K562 (cell line): ENCODE data around the gene CCDC88C. TPM values are rescaled to one million over a fixed set of nuclear protein-coding genes. Genes with fewer than 3 reads are reported as not detected.

Experiments used
- ATAC-seq: fragments of 200-7000 bp; cut with Tn5 transposase; 3 replicates; pipeline ENCODE4 v1.9.1; 2020; ENCODE audit warnings: moderate library complexity
- BruUV-seq: library from RNA; stranded (reverse); fragments of 400-500 nt; replicated peaks from 2 replicates; lab custom pipeline; 2021; lab: Mats Ljungman, UMichigan
- CTCF ChIA-PET: fragments of 300-600 bp; formaldehyde crosslinking; extraction: SDS; loops from one replicate; lab custom pipeline; 2021; ENCODE audit warnings: low intra/inter-chr PET ratio; lab: Yijun Ruan, JAX
- POLR2A ChIA-PET: fragments of 300-600, 350-650 bp; sonication (Branson Sonifier 250); formaldehyde crosslinking; extraction: SDS; loops from one replicate; lab custom pipeline; 2021; ENCODE audit warnings: antibody characterized with exemption, inconsistent platforms; lab: Yijun Ruan, JAX
- DNase-seq, 4 experiments: peaks; one replicate each; pipeline versions ENCODE4 v3.0.0 to v3.0.0-alpha.2; 2011 to 2018; ENCODE audit warnings: low spot score in 3 of 4, mixed read lengths in 3 of 4; ENCODE audit errors: extremely low read depth in 1 of 4
- FAIRE-seq: peaks from 2 replicates; lab custom pipeline; 2011; peaks lifted over from hg19 to GRCh38; lab: Jason Lieb, UNC
- H2AFZ ChIP-seq: 2 replicates; pipeline ENCODE4 v1.6.0; 2011; ENCODE audit warnings: low read depth, low read length, control low read depth, inconsistent platforms
- H3K27ac ChIP-seq: fragments of 200-600 bp; 3 replicates; pipeline ENCODE4 v1.8.0; 2011; ENCODE audit warnings: low read depth, mild to moderate bottlenecking, control low read depth, inconsistent platforms, low read length, moderate library complexity, mixed read lengths; ENCODE audit errors: extremely low read depth
- H3K27me3 ChIP-seq, 2 experiments: fragments of 300-600 bp in 1 of 2; 2 replicates in 1 of 2; 3 replicates in 1 of 2; pipeline versions ENCODE4 v1.6.0 to v1.8.0; 2011; ENCODE audit warnings: inconsistent platforms in 2 of 2, low read length in 2 of 2, mild to moderate bottlenecking in 1 of 2, mixed read lengths in 1 of 2, moderate library complexity in 1 of 2; ENCODE audit not compliant: control insufficient read depth in 2 of 2, insufficient read depth in 2 of 2
- H3K36me3 ChIP-seq: fragments of 300-600 bp; 3 replicates; pipeline ENCODE4 v1.8.0; 2011; ENCODE audit warnings: mild to moderate bottlenecking, low read length, inconsistent platforms; ENCODE audit not compliant: control insufficient read depth, insufficient read depth
- H3K4me1 ChIP-seq, 2 experiments: fragments of 200-600 bp in 1 of 2; replicated peaks in 1 of 2; 2 replicates in 1 of 2; 3 replicates in 1 of 2; pipeline versions ENCODE4 v1.5.1 to v1.8.0; 2011; ENCODE audit warnings: inconsistent platforms in 2 of 2, low read length in 2 of 2, mild to moderate bottlenecking in 1 of 2, mixed read lengths in 1 of 2, moderate library complexity in 1 of 2; ENCODE audit not compliant: control insufficient read depth in 2 of 2, insufficient read depth in 2 of 2
- H3K4me2 ChIP-seq: 2 replicates; pipeline ENCODE4 v1.6.1; 2011; ENCODE audit warnings: low read length, control low read depth, inconsistent platforms, mixed read lengths; ENCODE audit not compliant: insufficient read depth
- H3K4me3 ChIP-seq: fragments of 200-600 bp; sonication (generic), shearing (Covaris generic); 2 replicates; pipeline ENCODE4 v1.5.1; 2016; ENCODE audit warnings: control low read depth, inconsistent platforms
- H3K79me2 ChIP-seq: fragments of 200-600 bp; 3 replicates; pipeline ENCODE4 v1.8.0; 2011; ENCODE audit warnings: low read length, inconsistent platforms; ENCODE audit not compliant: control insufficient read depth, insufficient read depth
- H3K9ac ChIP-seq, 2 experiments: 2 replicates each; pipeline versions ENCODE4 v1.6.0 to v1.6.1; 2011; ENCODE audit warnings: low read depth in 2 of 2, low read length in 2 of 2, control low read depth in 1 of 2, inconsistent platforms in 1 of 2, mild to moderate bottlenecking in 1 of 2, mixed read lengths in 1 of 2; ENCODE audit not compliant: insufficient read depth in 1 of 2
- H3K9me1 ChIP-seq: one replicate; pipeline ENCODE4 v1.6.0; 2011; ENCODE audit warnings: inconsistent platforms, mild to moderate bottlenecking, low read length, moderate library complexity; ENCODE audit not compliant: control insufficient read depth, insufficient read depth
- H3K9me3 ChIP-seq: replicated peaks from 2 replicates; pipeline ENCODE4 v1.5.1; 2011; ENCODE audit warnings: low read depth, low read length, inconsistent platforms; ENCODE audit not compliant: control insufficient read depth, insufficient read depth
- H4K20me1 ChIP-seq: replicated peaks from 2 replicates; pipeline ENCODE4 v1.6.1; 2011; ENCODE audit warnings: low read length, inconsistent platforms, mixed read lengths; ENCODE audit not compliant: control insufficient read depth, insufficient read depth
- BRF1 ChIP-seq: IDR thresholded peaks from 3 replicates; pipeline ENCODE4 v1.6.1; 2011; ENCODE audit warnings: borderline replicate concordance, mild to moderate bottlenecking; ENCODE audit not compliant: insufficient read length; ENCODE audit errors: extremely low read depth
- FOSL1 ChIP-seq: fragments of 200-800 bp; sonication (Bioruptor generic); conservative IDR thresholded peaks from 2 replicates; pipeline ENCODE4 v1.6.1; 2016; ENCODE audit warnings: missing genetic modification characterization, missing compliant biosample characterization
- HDAC6 ChIP-seq: IDR thresholded peaks from 2 replicates; pipeline ENCODE4 v1.6.1; 2012; ENCODE audit warnings: low read depth, mild to moderate bottlenecking, control low read depth, inconsistent platforms, low read length, moderate library complexity
- MTF1 ChIP-seq: fragments of 250-450 bp; sonication (Bioruptor Pico); IDR thresholded peaks from 2 replicates; pipeline ENCODE4 v1.9.0; 2021; ENCODE audit warnings: moderate library complexity, mild to moderate bottlenecking, inconsistent platforms, borderline replicate concordance
- SNIP1 ChIP-seq: fragments of 450-650 bp; IDR thresholded peaks from 2 replicates; pipeline ENCODE4 v1.7.1; 2017; ENCODE audit warnings: low read depth, mild to moderate bottlenecking
- TCF3 ChIP-seq: sonication (generic); formaldehyde crosslinking; IDR thresholded peaks from 2 replicates; pipeline ENCODE4 v1.4.0; 2020; ENCODE audit warnings: mild to moderate bottlenecking, missing genetic modification reagents
- ZNF707 ChIP-seq: fragments of 250-450 bp; sonication (Bioruptor Pico); conservative IDR thresholded peaks from 2 replicates; pipeline ENCODE4 v1.8.0; 2022; ENCODE audit warnings: inconsistent platforms, mild to moderate bottlenecking, moderate library complexity
- ZNF76 ChIP-seq: fragments of 250-450 bp; sonication (Bioruptor Pico); IDR thresholded peaks from 2 replicates; pipeline ENCODE4 v1.4.0; 2020; ENCODE audit warnings: mild to moderate bottlenecking, moderate library complexity, borderline replicate concordance
- WGBS: fragments of 100-300 bp; shearing (Covaris generic); methylation state at CpG from one replicate; pipeline ENCODE4 v1.1.6; 2016; ENCODE audit warnings: low coverage, mixed read lengths; ENCODE audit not compliant: insufficient coverage; ENCODE audit errors: missing lambda C conversion rate; 5-methylcytosine and 5-hydroxymethylcytosine counted together
- in situ Hi-C: fragments of 300-500 bp; cut with MboI; formaldehyde crosslinking; loops from 4 replicates; pipeline ENCODE4 v1.15.0; 2018; ENCODE audit warnings: inconsistent platforms, mixed read lengths
- intact Hi-C: fragments of 100-400 bp; cut with micrococcal nuclease; formaldehyde crosslinking; loops from 2 replicates; pipeline ENCODE4 v1.14.2; 2022
- polyA plus RNA-seq, 8 experiments: library from polyadenylated mRNA; depleted of rRNA in 4 of 8; stranded (reverse) in 5 of 8; unstranded in 3 of 8; fragments of >200 nt; fragmentation: Nextera tagmentation in 2 of 8; fragmentation: Illumina TruSeq in 1 of 8; extraction: Ambion mirVana in 2 of 8; extraction: Trizol in 1 of 8; gene quantifications; 2 replicates each; pipeline versions ENCODE4 v1.2.1 to v1.2.3, GENCODE V29; 2011 to 2014; ENCODE audit warnings: inconsistent platforms in 1 of 8, missing spikeins in 1 of 8
- total RNA-seq, 7 experiments: library from RNA; depleted of rRNA in 6 of 7; stranded (reverse); fragments of >200 nt in 6 of 7; fragmentation: Illumina TruSeq in 2 of 7; extraction: Trizol in 2 of 7; gene quantifications; 2 replicates each; pipeline versions ENCODE4 v1.2.1 to v1.2.3, GENCODE V29; 2011 to 2021; ENCODE audit warnings: low replicate concordance in 1 of 7

Gene CCDC88C
- total and polyA plus RNA-seq, 9 of the 15 experiments (the other 6 are each of a cell fraction or from before 2014, with no cell fraction given) = 0.62 to 22.5 (median 10.7) TPM

DNA sequence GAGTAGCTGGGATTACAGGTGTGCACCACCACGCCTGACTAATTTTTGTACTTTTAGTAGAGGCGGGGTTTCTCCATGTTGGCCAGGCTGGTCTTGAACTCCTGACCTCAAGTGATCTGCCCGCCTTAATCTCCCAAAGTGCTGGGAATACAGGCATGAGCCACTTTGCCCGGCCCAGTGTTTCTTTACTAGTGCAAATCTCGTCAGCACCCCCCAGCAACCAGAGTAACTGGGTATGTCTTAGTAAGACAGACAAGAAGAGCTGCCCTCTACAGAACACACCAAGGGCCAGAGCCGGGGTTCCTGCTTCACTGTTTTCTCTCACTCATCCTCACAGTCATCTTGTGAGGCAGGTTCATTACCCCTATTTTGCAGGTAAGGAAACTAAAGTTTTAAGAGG is 94.6 kb downstream of the CCDC88C start:
- peaks cover 14 to 19% of the 10 kb centered on the region in 2 experiments; a peak in 4 of 5 replicates for H3K4me1 ChIP-seq
- WGBS = 88% methylated on average over 2 of the region's 6 CpGs
- no peak for ATAC-seq
- ChIA-PET POLR2A (no interaction called here), CTCF (interaction anchor here (0.7 kb wide), 1 partner anchor 96 kb away, joined by 6 read pairs; no protein-coding TSS in a partner anchor)
- H3K9ac ChIP-seq = no peak overlapping the region
- no peak overlapping the region for H3K27ac ChIP-seq
- H3K4me3 ChIP-seq = no peak overlapping the region
- H3K36me3 ChIP-seq = peaks cover 48% of the 10 kb centered on the region; the same call in 2 of the 3 replicates
- no peaks in the 10 kb centered on the region for H4K20me1 ChIP-seq
- no TSS peak for BruUV-seq
- intact Hi-C loops (loop anchor here (1.0 kb wide), 1 partner anchor 95 kb away; no protein-coding TSS in a partner anchor), in situ Hi-C loops (loop anchor here (10.0 kb wide), 1 partner anchor 102 kb away; no protein-coding TSS in a partner anchor)
- H3K79me2 ChIP-seq = no peaks in the 10 kb centered on the region
- H3K27me3 ChIP-seq = no peaks in the 10 kb centered on the region
- TF ChIP-seq TCF3 (no peak), SNIP1 (no peak), FOSL1 (no peak)
- no peaks in the 10 kb centered on the region for H3K9me3 ChIP-seq
- H3K4me2 ChIP-seq = no peak overlapping the region
- DNase-seq = no peak
- no peak for FAIRE-seq
- no peak overlapping the region for H2AFZ ChIP-seq
- H3K9me1 ChIP-seq = no peaks in the 10 kb centered on the region

DNA sequence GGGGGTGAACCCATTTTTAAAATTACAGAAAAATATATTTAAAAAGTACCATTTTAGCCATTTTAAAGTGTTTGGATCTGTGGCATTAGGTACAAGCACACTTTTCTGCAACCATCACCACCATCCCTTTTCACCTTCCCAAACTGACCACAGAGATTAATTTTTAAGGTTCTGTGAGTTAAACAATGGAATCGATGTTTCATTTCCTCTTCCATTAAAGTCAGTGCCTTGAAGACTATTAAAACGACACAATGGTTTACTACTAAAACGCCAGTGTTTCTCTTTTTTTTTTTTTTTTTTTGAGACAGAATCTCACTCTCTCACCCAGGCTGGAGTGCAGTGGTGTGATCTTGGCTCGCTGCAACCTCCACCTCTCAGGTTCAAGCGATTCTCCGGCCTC is 95.0 kb downstream of the CCDC88C start:
- POLR2A ChIA-PET = no interaction called here
- Histone ChIP-seq H3K4me1 (peaks cover 14 to 20% of the 10 kb centered on the region in 2 experiments; a peak in 4 of 5 replicates), H3K27me3 (no peaks in the 10 kb centered on the region), H2AFZ (no peak overlapping the region), H3K9ac (no peak overlapping the region), H3K79me2 (no peaks in the 10 kb centered on the region), H3K27ac (no peak overlapping the region), H4K20me1 (no peaks in the 10 kb centered on the region), H3K4me3 (no peak overlapping the region), H3K9me3 (no peaks in the 10 kb centered on the region), H3K36me3 (peaks cover 50% of the 10 kb centered on the region; the same call in 2 of the 3 replicates), H3K4me2 (no peak overlapping the region), H3K9me1 (peaks cover 2% of the 10 kb centered on the region)
- no peak for TF ChIP-seq HDAC6
- TF ChIP-seq ZNF707 (CRISPR knock-in tag) = no peak
- no peak for TF ChIP-seq MTF1 (CRISPR knock-in tag)
- TF ChIP-seq BRF1 = no peak
- TF ChIP-seq ZNF76 (CRISPR knock-in tag) = no peak
- no peak for DNase-seq
- CTCF ChIA-PET = interaction anchor here (0.7 kb wide), 1 partner anchor 97 kb away, joined by 6 read pairs; no protein-coding TSS in a partner anchor
- no peak for FAIRE-seq
- intact Hi-C loops (loop anchor here (1.0 kb wide), 1 partner anchor 96 kb away; no protein-coding TSS in a partner anchor), in situ Hi-C loops (loop anchor here (10.0 kb wide), 1 partner anchor 102 kb away; no protein-coding TSS in a partner anchor)
- no peak for ATAC-seq
- 70% methylated on average over 5 of the region's 6 CpGs for WGBS
- BruUV-seq = no TSS peak
